Gastroesophageal sphincter (tissue), 4 donors: ENCODE results near the gene PCBD1. TPM values are rescaled to one million over a fixed set of nuclear protein-coding genes. Genes with fewer than 3 reads are reported as not detected.
A peak's percentile ranks its signal among the peaks of the same experiment; 100 is the strongest.
"Not testable (repeated sequence)": the region's sequence is repeated elsewhere in the genome, so short reads cannot be mapped to it uniquely, and the experiment has no call there.

ENCODE experiments used
- ATAC-seq: fragments of 150-250 bp; one replicate; pipeline ENCODE4 v1.9.1; 2016; ENCODE audit warnings: mild to moderate bottlenecking, moderate library complexity
- H3K27ac ChIP-seq, 4 donors: fragments of 200-600 bp; sonication (generic) in 3 of 4; 1 replicate in 3 of 4; 2 replicates in 1 of 4; pipeline ENCODE4 v1.5.1; 2016 to 2019
- H3K27me3 ChIP-seq: fragments of 200-600 bp; sonication (generic); one replicate; pipeline ENCODE4 v1.5.1; 2019
- H3K36me3 ChIP-seq, 2 donors: fragments of 200-600 bp; sonication (generic); one replicate each; pipeline ENCODE4 v1.5.1; 2019; ENCODE audit warnings: control low read depth in 1 of 2
- H3K4me1 ChIP-seq, 3 donors: fragments of 200-600 bp; sonication (generic); 1 replicate in 2 of 3; 2 replicates in 1 of 3; pipeline ENCODE4 v1.5.1; 2016 to 2019; ENCODE audit warnings: control low read depth in 2 of 3
- H3K4me3 ChIP-seq, 2 donors: fragments of 200-600 bp; sonication (generic); one replicate each; pipeline ENCODE4 v1.5.1; 2019; ENCODE audit warnings: mild to moderate bottlenecking in 1 of 2, moderate library complexity in 1 of 2
- H3K9me3 ChIP-seq, 3 donors: fragments of 200-600 bp; sonication (generic); one replicate each; pipeline ENCODE4 v1.5.1; 2017 to 2019; ENCODE audit warnings: control low read depth in 2 of 3
- CTCF ChIP-seq, 4 experiments: fragments of 200-600 bp in 2 of 4; fragments of 450-650 bp in 2 of 4; sonication (generic) in 1 of 4; IDR thresholded peaks; one replicate each; pipeline ENCODE4 v1.5.1; 2017 to 2019; ENCODE audit warnings: antibody characterized with exemption in 4 of 4, mild to moderate bottlenecking in 2 of 4, moderate library complexity in 2 of 4
- EP300 ChIP-seq: sonication (generic); formaldehyde crosslinking; IDR thresholded peaks from one replicate; pipeline ENCODE4 v1.6.1; 2017; ENCODE audit warnings: antibody characterized with exemption, mild to moderate bottlenecking
- POLR2A ChIP-seq, 2 donors: fragments of 450-650 bp; IDR thresholded peaks; one replicate each; pipeline ENCODE4 v1.6.1; 2017; ENCODE audit warnings: antibody characterized with exemption in 2 of 2, mild to moderate bottlenecking in 2 of 2, moderate library complexity in 1 of 2
- POLR2AphosphoS5 ChIP-seq: sonication (generic); formaldehyde crosslinking; IDR thresholded peaks from one replicate; pipeline ENCODE4 v1.6.1; 2017; ENCODE audit warnings: antibody characterized with exemption
- WGBS, 2 donors: methylation state at CpG; one replicate each; pipeline ENCODE4 v1.1.5; 2018; ENCODE audit warnings: low coverage in 1 of 2; 5-methylcytosine and 5-hydroxymethylcytosine counted together
- total RNA-seq, 4 donors: library from RNA; depleted of rRNA; stranded (reverse); fragments of >200 nt; gene quantifications; one replicate each; pipeline ENCODE4 v1.1.0, GENCODE V29; 2016

PCBD1 gene
- total RNA-seq, 4 donors from 2014 or later, result 63.4 to 102 (median 74.0) TPM

GRCh38 chr10:70925377-70926225 lies 37.2 kb upstream of the PCBD1 start:
- Histone ChIP-seq H3K27ac (no peak overlapping the region), H3K4me1 (peaks cover 0 to 6% (median 0%) of the 10 kb centered on the region in 3 donors), H3K9me3 (no peaks in the 10 kb centered on the region), H3K27me3 (peaks cover 7% of the 10 kb centered on the region), H3K4me3 (no peak overlapping the region), H3K36me3 (no peaks in the 10 kb centered on the region)
- TF ChIP-seq POLR2AphosphoS5, result no peak
- no peak for TF ChIP-seq POLR2A (IDR thresholded peaks at IDR 0.05)
- peak in 3 of 4 experiments; percentile 89 to 98 (median 92) for TF ChIP-seq CTCF (IDR thresholded peaks at IDR 0.05)
- TF ChIP-seq EP300, result no peak
- 10 to 20% methylated on average over 2 to 15 of the region's 22 CpGs for whole genome bisulfite sequencing, 2 donors
- ATAC-seq, result peak; percentile 70

DNA sequence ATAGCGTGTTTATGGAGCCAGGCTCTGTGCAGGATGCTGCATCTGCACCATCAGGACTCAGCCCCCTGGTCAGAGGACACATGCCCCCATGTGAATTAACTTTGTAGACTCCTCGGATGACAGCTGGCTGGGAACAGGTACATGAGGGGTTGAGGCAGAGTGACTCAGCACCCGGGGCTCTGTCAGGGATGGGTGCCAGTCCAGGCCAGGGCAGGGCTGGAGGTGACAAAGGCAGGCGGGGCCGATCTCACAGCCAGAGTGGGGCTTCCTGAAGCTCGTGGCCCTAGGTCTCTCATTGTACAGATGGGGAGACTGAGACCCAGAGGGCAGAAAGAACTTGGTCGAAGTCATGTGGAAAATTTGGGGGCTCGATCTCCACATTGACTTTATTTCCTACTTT lies 35.3 kb upstream of the PCBD1 start:
- Histone ChIP-seq H3K4me1 (peaks cover 0 to 6% (median 0%) of the 10 kb centered on the region in 3 donors), H3K27me3 (peaks cover 19% of the 10 kb centered on the region), H3K9me3 (no peaks in the 10 kb centered on the region), H3K36me3 (no peaks in the 10 kb centered on the region), H3K27ac (no peak overlapping the region), H3K4me3 (no peak overlapping the region)
- ATAC-seq, result no peak
- TF ChIP-seq CTCF (IDR thresholded peaks at IDR 0.05), result no peak
- TF ChIP-seq EP300, result no peak
- no peak for TF ChIP-seq POLR2A (IDR thresholded peaks at IDR 0.05)
- TF ChIP-seq POLR2AphosphoS5, result no peak
- WGBS, 2 donors, result 86% methylated on average over 1 of the region's 8 CpGs; no CpG with 5 or more reads in 1 of the 2 donors

DNA sequence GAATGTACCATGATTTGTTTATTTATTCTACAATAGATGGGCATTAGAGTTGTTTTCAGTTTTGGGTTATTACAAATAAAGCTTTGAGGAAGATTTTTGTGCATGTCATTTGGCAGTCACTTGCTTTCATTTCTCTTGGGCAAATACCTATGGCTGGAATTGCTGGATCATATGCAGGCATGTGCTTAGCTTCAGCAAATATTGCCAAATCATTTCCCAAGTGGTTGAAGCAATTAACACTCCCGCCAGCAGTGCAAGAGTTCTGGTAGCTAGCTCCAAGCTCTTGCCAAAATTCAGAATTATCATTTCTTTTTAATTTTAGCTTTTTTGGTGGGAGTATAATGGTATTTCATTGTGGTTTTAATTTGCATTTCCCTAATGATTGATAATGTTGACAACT lies 32.9 kb upstream of the PCBD1 start:
- H3K4me3 ChIP-seq, result no peak overlapping the region
- peaks cover 19% of the 10 kb centered on the region for H3K27me3 ChIP-seq
- H3K9me3 ChIP-seq, result no peaks in the 10 kb centered on the region
- 77% methylated on average over 1 of the region's 1 CpG; no CpG with 5 or more reads in 1 of the 2 donors for WGBS, 2 donors
- TF ChIP-seq CTCF (IDR thresholded peaks at IDR 0.05), result no peak
- no peak for TF ChIP-seq EP300
- no peak for TF ChIP-seq POLR2A (IDR thresholded peaks at IDR 0.05)
- no peak for TF ChIP-seq POLR2AphosphoS5
- H3K36me3 ChIP-seq, result no peaks in the 10 kb centered on the region
- H3K27ac ChIP-seq, result no peak overlapping the region
- ATAC-seq, result no peak
- peaks cover 0 to 6% (median 0%) of the 10 kb centered on the region in 3 donors for H3K4me1 ChIP-seq

DNA sequence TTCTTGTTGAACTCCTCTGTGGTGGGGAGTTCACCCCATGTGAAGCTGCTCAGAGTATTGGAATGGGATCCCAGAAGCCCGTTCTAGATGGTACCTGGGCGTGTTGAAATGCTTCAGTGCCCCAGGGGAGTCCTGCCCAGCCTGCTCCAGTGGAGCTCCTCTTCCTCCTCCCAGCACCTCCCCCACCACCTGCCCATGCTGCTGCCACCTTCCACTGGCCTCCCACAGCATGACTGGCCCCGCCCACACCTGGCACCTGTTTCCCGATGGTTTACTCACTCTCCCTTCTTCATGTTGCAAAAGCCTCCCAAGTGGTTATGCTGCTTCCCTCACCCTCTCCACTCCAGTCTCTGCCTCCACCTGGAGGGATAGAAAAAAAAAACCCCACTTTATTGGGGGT lies 32.2 kb upstream of the PCBD1 start:
- ATAC-seq, result no peak
- 39 to 85% methylated on average over 3 of the region's 4 CpGs for WGBS, 2 donors
- Histone ChIP-seq H3K27me3 (peaks cover 19% of the 10 kb centered on the region), H3K36me3 (no peaks in the 10 kb centered on the region), H3K4me3 (no peak overlapping the region), H3K27ac (no peak overlapping the region), H3K9me3 (no peaks in the 10 kb centered on the region), H3K4me1 (peaks cover 0 to 2% (median 0%) of the 10 kb centered on the region in 3 donors)
- TF ChIP-seq EP300 (no peak), POLR2A (IDR thresholded peaks at IDR 0.05) (no peak), POLR2AphosphoS5 (no peak), CTCF (IDR thresholded peaks at IDR 0.05) (no peak)

DNA sequence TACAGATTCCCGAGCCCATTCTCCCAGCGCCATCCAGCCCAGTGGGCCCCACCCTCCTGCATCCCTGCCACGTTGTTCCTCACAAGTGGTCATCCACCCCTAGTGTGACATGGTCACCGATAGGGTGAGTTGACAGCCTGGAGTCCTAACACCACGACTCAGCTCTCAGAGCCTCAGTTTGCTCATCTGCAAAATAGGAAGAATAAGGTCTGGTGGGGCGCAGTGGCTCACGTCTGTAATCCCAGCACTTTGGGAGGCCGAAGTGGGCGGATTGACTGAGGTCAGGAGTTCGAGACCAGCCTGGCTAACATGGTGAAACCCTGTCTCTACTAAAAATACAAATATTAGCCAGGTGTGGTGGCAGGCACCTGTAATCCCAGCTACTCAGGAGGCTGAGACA lies 31.5 kb upstream of the PCBD1 start:
- H3K27me3 ChIP-seq, result peaks cover 19% of the 10 kb centered on the region
- H3K4me3 ChIP-seq, H3K36me3 ChIP-seq, H3K9me3 ChIP-seq, H3K27ac ChIP-seq, H3K4me1 ChIP-seq, ATAC-seq: not testable (repeated sequence)
- WGBS, 2 donors, result 80 to 100% methylated on average over 1 of the region's 10 CpGs
